SK-N-SH treated with all-trans-retinoic acid at 6 μM for 48 hours (cell line): ENCODE data around the gene MOGAT1.

Experiments used
- ATAC-seq: fragments of 200-7000 bp; cut with Tn5 transposase; 3 replicates; pipeline ENCODE4 v1.9.1; 2020; ENCODE audit warnings: mild to moderate bottlenecking, moderate library complexity
- ARNTL ChIP-seq: fragments of 450-650 bp; formaldehyde crosslinking; IDR thresholded peaks from 2 replicates; pipeline ENCODE4 v1.5.0; 2020; ENCODE audit warnings: low read depth, mild to moderate bottlenecking, moderate library complexity, borderline replicate concordance
- BACH2 ChIP-seq: fragments of 250-450 bp; sonication (Bioruptor Pico); IDR thresholded peaks from 2 replicates; pipeline ENCODE4 v1.9.0; 2021; ENCODE audit warnings: mild to moderate bottlenecking, borderline replicate concordance
- CSDC2 ChIP-seq: fragments of 250-450 bp; sonication (Bioruptor Pico); IDR thresholded peaks from 2 replicates; pipeline ENCODE4 v1.5.0; 2020; ENCODE audit warnings: mild to moderate bottlenecking, moderate library complexity
- ESRRG ChIP-seq: fragments of 250-450 bp; sonication (Bioruptor Pico); IDR thresholded peaks from 2 replicates; pipeline ENCODE4 v1.6.1; 2021; ENCODE audit warnings: mild to moderate bottlenecking
- GLIS3 ChIP-seq: fragments of 250-450 bp; sonication (Bioruptor Pico); IDR thresholded peaks from 2 replicates; pipeline ENCODE4 v1.5.0; 2020; ENCODE audit warnings: mild to moderate bottlenecking, moderate library complexity
- ISL1 ChIP-seq: fragments of 250-450 bp; sonication (Bioruptor Pico); IDR thresholded peaks from 2 replicates; pipeline ENCODE4 v2.1.2; 2022; ENCODE audit warnings: mild to moderate bottlenecking, moderate library complexity
- OSR1 ChIP-seq: fragments of 250-450 bp; sonication (Bioruptor Pico); IDR thresholded peaks from 2 replicates; pipeline ENCODE4 v1.8.0; 2022; ENCODE audit warnings: moderate library complexity, mild to moderate bottlenecking, inconsistent platforms
- PPARA ChIP-seq: fragments of 250-450 bp; sonication (Bioruptor Pico); IDR thresholded peaks from 2 replicates; pipeline ENCODE4 v1.5.0; 2020; ENCODE audit warnings: mild to moderate bottlenecking, borderline replicate concordance
- RARB ChIP-seq: fragments of 250-450 bp; sonication (Bioruptor Pico); IDR thresholded peaks from 2 replicates; pipeline ENCODE4 v1.8.0; 2021; ENCODE audit warnings: mild to moderate bottlenecking, moderate library complexity
- SNAI2 ChIP-seq: fragments of 250-450 bp; sonication (Bioruptor Pico); IDR thresholded peaks from 2 replicates; pipeline ENCODE4 v1.5.0; 2020; ENCODE audit warnings: mild to moderate bottlenecking, moderate library complexity
- TCF4 ChIP-seq: fragments of 250-450 bp; sonication (Bioruptor Pico); IDR thresholded peaks from 2 replicates; pipeline ENCODE4 v1.8.0; 2021; ENCODE audit warnings: mild to moderate bottlenecking, moderate library complexity, borderline replicate concordance
- TOX ChIP-seq: fragments of 250-450 bp; sonication (Bioruptor Pico); IDR thresholded peaks from 2 replicates; pipeline ENCODE4 v1.8.0; 2021; ENCODE audit warnings: mild to moderate bottlenecking, moderate library complexity, borderline replicate concordance
- TSHZ2 ChIP-seq: fragments of 250-450 bp; sonication (Bioruptor Pico); IDR thresholded peaks from 2 replicates; pipeline ENCODE4 v1.5.0; 2020; ENCODE audit warnings: mild to moderate bottlenecking, moderate library complexity
- ZC3H10 ChIP-seq: fragments of 250-450 bp; sonication (Bioruptor Pico); IDR thresholded peaks from 2 replicates; pipeline ENCODE4 v1.5.1; 2021; ENCODE audit warnings: mild to moderate bottlenecking, moderate library complexity
- ZFP3 ChIP-seq: fragments of 250-450 bp; sonication (Bioruptor Pico); IDR thresholded peaks from 2 replicates; pipeline ENCODE4 v1.5.0; 2020; ENCODE audit warnings: mild to moderate bottlenecking, moderate library complexity
- ZFP30 ChIP-seq: fragments of 450-650 bp; formaldehyde crosslinking; IDR thresholded peaks from 2 replicates; pipeline ENCODE4 v1.5.0; 2022; ENCODE audit warnings: mild to moderate bottlenecking, moderate library complexity
- ZNF565 ChIP-seq: fragments of 450-650 bp; formaldehyde crosslinking; conservative IDR thresholded peaks from 2 replicates; pipeline ENCODE4 v1.5.0; 2020; ENCODE audit warnings: low read depth, mild to moderate bottlenecking, moderate library complexity
- ZNF70 ChIP-seq: fragments of 450-650 bp; formaldehyde crosslinking; IDR thresholded peaks from 2 replicates; pipeline ENCODE4 v1.5.0; 2020; ENCODE audit warnings: mild to moderate bottlenecking, moderate library complexity
- ZNF8 ChIP-seq: fragments of 450-650 bp; formaldehyde crosslinking; IDR thresholded peaks from 2 replicates; pipeline ENCODE4 v1.5.0; 2020; ENCODE audit warnings: mild to moderate bottlenecking, moderate library complexity
- TF ChIP-seq, protein P1 (sequence below): fragments of 250-450 bp; sonication (Bioruptor Pico); IDR thresholded peaks from 2 replicates; pipeline ENCODE4 v1.8.0; 2021; ENCODE audit warnings: low read depth, mild to moderate bottlenecking, moderate library complexity, borderline replicate concordance
- TF ChIP-seq, protein P2 (sequence below): fragments of 250-450 bp; sonication (Bioruptor Pico); IDR thresholded peaks from 2 replicates; pipeline ENCODE4 v1.5.1; 2021; ENCODE audit warnings: mild to moderate bottlenecking, moderate library complexity
- TF ChIP-seq, protein P3 (sequence below): fragments of 250-450 bp; sonication (Bioruptor Pico); IDR thresholded peaks from 2 replicates; pipeline ENCODE4 v1.5.1; 2020; ENCODE audit warnings: low read depth, mild to moderate bottlenecking, moderate library complexity

The MOGAT1 gene

DNA sequence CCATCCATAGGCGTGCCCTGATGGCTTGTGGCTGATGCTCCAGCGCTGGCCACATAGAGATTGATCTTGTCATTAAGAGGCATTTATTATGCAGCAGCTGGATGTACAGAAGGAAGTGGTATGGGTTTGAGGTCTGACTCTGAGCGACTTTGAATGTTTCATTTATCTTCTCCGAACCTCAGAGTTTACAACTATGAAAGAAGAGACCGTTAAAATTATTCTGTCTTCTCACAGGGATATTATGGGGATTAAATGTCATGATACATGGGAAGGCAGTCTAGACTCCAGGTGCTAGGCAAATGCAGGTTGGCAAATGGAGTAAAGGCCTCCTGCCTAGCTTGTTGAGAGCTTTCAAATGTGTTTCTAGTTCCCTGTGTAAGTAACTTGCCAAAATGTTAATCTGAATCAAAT is 30.3 kb downstream of the MOGAT1 start:
- TF ChIP-seq PPARA (no peak), CSDC2 (CRISPR knock-in tag) (no peak), ZNF565 (CRISPR knock-in tag) (no peak), GLIS3 (CRISPR knock-in tag) (no peak), SNAI2 (CRISPR knock-in tag) (no peak), ZNF70 (CRISPR knock-in tag) (no peak), ESRRG (CRISPR knock-in tag) (no peak), TCF4 (CRISPR knock-in tag) (no peak), ZFP3 (CRISPR knock-in tag) (no peak), TOX (no peak), BACH2 (CRISPR knock-in tag) (no peak), ZFP30 (CRISPR knock-in tag) (no peak), OSR1 (CRISPR knock-in tag) (no peak)
- TF ChIP-seq, protein P1, sequence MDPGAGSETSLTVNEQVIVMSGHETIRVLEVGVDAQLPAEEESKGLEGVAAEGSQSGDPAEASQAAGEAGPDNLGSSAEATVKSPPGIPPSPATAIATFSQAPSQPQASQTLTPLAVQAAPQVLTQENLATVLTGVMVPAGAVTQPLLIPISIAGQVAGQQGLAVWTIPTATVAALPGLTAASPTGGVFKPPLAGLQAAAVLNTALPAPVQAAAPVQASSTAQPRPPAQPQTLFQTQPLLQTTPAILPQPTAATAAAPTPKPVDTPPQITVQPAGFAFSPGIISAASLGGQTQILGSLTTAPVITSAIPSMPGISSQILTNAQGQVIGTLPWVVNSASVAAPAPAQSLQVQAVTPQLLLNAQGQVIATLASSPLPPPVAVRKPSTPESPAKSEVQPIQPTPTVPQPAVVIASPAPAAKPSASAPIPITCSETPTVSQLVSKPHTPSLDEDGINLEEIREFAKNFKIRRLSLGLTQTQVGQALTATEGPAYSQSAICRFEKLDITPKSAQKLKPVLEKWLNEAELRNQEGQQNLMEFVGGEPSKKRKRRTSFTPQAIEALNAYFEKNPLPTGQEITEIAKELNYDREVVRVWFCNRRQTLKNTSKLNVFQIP (CRISPR knock-in tag): no peak
- TF ChIP-seq, all 23 proteins: peak for 0
- ATAC-seq: no peak

DNA sequence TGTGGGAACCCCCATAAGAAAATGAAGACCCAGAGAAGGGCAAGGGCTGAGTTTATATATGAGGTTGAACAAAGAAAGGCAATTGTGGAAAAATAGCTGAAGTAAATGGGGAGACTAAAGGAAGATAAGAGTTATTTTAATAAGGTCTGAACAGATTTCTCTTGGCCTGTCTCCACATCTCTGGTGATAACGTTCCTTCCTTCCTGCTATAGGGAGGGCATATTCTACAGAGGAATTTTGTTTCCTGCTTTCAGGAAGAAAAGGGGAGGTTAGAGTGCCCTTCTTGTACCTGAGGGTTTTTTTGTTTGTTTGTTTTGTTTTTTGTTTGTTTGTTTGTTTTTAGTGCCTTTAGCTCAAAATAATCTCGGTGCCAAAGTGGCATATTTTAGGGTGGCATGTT is 31.6 kb downstream of the MOGAT1 start:
- no peak for ATAC-seq
- TF ChIP-seq, protein P2, sequence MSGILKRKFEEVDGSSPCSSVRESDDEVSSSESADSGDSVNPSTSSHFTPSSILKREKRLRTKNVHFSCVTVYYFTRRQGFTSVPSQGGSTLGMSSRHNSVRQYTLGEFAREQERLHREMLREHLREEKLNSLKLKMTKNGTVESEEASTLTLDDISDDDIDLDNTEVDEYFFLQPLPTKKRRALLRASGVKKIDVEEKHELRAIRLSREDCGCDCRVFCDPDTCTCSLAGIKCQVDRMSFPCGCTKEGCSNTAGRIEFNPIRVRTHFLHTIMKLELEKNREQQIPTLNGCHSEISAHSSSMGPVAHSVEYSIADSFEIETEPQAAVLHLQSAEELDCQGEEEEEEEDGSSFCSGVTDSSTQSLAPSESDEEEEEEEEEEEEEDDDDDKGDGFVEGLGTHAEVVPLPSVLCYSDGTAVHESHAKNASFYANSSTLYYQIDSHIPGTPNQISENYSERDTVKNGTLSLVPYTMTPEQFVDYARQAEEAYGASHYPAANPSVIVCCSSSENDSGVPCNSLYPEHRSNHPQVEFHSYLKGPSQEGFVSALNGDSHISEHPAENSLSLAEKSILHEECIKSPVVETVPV (CRISPR knock-in tag): no peak
- TF ChIP-seq ZNF8 (CRISPR knock-in tag) (no peak), GLIS3 (CRISPR knock-in tag) (no peak), ZFP3 (CRISPR knock-in tag) (no peak), ZFP30 (CRISPR knock-in tag) (no peak), ARNTL (no peak), TSHZ2 (no peak), ISL1 (CRISPR knock-in tag) (no peak), ESRRG (CRISPR knock-in tag) (no peak), ZC3H10 (CRISPR knock-in tag) (no peak), PPARA (no peak), TOX (no peak), CSDC2 (CRISPR knock-in tag) (no peak), RARB (CRISPR knock-in tag) (no peak), SNAI2 (CRISPR knock-in tag) (no peak), OSR1 (CRISPR knock-in tag) (no peak)
- TF ChIP-seq, protein P3, sequence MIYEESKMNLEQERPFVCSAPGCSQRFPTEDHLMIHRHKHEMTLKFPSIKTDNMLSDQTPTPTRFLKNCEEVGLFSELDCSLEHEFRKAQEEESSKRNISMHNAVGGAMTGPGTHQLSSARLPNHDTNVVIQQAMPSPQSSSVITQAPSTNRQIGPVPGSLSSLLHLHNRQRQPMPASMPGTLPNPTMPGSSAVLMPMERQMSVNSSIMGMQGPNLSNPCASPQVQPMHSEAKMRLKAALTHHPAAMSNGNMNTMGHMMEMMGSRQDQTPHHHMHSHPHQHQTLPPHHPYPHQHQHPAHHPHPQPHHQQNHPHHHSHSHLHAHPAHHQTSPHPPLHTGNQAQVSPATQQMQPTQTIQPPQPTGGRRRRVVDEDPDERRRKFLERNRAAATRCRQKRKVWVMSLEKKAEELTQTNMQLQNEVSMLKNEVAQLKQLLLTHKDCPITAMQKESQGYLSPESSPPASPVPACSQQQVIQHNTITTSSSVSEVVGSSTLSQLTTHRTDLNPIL: no peak
- TF ChIP-seq, protein P1 (CRISPR knock-in tag): no peak

GRCh38 chr2:222703886-222704285 is 32.4 kb downstream of the MOGAT1 start:
- no peak for ATAC-seq
- TF ChIP-seq BACH2 (CRISPR knock-in tag) (no peak), TOX (no peak), ARNTL (no peak), ZNF8 (CRISPR knock-in tag) (no peak), ISL1 (CRISPR knock-in tag) (no peak)
- TF ChIP-seq, protein P1 (CRISPR knock-in tag): no peak
- TF ChIP-seq, all 23 proteins: peak for 0
